Activated CD4-positive, alpha-beta T cell treated with anti-CD3 and anti-CD28 coated beads, Interleukin-10, Interleukin-2, amounts not matched to agents 100 ng/mL and 50 ng/mL, durations not matched to agents 16 hours and 8 hours (primary cell): ENCODE results near the gene MRI1.
"Not testable (repeated sequence)": the region's sequence is repeated elsewhere in the genome, so short reads cannot be mapped to it uniquely, and the experiment has no call there.

Experiments
- DNase-seq: peaks from one replicate; pipeline ENCODE4 v3.0.0-alpha.2; 2020

MRI1 gene

DNA sequence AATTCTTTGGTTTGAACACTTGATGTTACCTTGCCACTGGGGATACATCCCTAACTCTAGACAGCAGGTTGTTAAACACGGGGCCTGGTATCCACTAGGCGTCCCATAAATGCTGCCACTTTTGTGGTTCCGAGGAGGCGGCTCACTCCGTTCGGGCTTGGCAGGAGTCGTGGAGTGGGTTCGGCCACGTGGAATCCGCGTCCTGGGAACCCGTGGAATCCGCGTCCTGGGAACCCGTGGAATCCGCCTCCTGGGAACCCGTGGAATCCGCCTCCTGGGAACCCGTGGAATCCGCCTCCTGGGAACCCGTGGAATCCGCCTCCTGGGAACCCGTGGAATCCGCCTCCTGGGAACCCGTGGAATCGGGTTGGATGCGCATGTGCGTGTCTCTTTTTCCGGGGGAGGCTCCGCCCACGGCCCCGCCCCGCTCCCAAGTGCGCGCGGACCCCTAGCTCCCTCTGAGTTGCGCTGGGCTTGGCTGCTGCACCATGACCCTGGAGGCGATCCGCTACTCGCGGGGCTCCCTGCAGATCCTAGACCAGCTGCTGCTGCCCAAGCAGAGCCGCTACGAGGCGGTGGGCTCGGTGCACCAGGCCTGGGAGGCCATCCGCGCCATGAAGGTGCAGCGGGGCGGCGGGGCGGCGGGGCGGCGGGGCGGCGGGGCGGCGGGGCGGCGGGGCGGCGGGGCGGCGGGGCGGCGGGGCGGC is at the start of gene MRI1:
Gene MRI1 (plus strand): TSS at position 422 of the 707 bp plus-strand sequence. CDS start 67 bp downstream, at position 489.
- DNase-seq = peak; percentile 74

DNA sequence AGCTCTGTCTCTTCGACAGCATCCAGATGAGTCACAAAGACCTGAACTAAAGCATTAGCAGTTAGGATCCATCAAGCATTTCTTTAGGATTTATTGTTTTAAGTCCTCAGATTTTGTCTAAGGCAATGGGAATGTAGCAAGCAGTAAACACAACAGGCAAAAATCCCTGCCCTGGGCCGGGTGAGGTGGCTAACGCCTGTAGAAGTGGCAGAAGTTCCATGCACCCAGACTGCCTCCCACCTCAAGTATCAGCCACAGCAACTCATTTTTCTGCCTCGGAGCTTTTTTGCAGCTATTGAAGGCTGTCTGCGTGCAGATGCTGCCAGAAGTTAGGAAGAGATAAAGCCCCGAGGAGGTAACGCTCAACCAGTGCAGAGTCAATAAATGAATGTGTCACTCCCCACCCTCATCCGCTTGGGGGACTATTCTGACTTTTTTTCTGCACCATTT is 47.1 kb upstream of the MRI1 start:
- DNase-seq = peak; percentile 22

- no peak for DNase-seq
Observed at GRCh38 chr19:13718733-13719132, 45.6 kb upstream of the MRI1 start.

DNA sequence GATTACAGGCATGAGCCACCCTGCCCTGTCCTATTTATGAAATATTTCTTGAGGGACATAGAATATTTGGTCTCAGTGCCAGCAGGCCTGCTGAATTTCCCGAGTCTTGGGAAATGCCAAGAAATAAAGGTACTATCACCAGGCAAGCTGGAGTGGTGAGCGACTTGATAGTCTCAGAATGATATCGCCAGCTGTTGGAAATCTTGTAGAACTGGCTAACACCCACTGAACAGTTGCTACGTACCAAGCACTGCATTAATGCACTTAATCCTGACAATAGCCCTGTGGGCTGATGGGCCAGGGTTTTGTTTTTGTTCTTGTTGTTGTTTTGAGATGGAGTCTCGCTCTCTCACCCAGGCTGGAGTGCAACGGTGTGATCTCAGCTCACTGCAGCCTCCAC is 42.2 kb upstream of the MRI1 start:
- no peak for DNase-seq

- DNase-seq = no peak
Observed at GRCh38 chr19:13723206-13723605, 41.1 kb upstream of the MRI1 start.

DNA sequence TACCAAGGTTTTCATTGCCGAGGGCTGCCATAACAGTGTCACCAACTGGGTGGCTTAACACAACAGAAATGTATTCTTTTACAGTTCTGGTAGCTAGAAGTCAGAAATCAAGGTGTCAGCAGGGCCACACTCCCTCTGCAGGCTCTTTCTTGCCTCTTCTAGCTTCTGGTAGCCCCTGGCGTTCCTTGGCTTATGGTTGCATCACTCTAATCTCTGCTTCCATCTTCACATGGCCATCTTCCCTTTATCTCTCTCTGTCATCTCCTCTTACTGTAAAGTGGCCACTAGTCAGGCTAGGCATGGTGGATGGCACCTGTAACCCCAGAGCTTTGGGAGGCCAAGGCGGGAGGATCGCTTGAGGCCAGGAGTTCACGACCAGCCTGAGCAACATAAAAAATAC is 38.0 kb upstream of the MRI1 start:
- DNase-seq = no peak

- DNase-seq = no peak
Observed at GRCh38 chr19:13727798-13728197, 36.5 kb upstream of the MRI1 start.

DNA sequence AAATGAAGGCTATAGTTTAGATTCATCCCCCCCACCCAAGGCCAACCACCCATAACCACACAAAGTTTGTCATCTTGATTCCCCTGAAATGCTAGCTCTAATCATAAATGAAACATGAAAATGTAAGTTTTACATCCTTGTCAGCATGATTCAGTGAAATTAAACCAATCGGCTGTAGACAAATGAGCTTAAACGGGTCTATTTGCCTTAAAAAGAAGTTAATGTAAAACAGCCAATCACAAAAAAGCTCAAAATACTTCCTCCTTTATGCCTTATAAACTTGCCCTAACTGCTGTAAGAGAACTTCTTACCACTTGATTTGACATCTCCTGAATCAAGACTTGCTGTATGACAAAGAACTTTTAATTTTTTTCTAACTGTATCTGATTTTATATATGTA is 34.5 kb upstream of the MRI1 start:
- DNase-seq = peak; percentile 13

DNA sequence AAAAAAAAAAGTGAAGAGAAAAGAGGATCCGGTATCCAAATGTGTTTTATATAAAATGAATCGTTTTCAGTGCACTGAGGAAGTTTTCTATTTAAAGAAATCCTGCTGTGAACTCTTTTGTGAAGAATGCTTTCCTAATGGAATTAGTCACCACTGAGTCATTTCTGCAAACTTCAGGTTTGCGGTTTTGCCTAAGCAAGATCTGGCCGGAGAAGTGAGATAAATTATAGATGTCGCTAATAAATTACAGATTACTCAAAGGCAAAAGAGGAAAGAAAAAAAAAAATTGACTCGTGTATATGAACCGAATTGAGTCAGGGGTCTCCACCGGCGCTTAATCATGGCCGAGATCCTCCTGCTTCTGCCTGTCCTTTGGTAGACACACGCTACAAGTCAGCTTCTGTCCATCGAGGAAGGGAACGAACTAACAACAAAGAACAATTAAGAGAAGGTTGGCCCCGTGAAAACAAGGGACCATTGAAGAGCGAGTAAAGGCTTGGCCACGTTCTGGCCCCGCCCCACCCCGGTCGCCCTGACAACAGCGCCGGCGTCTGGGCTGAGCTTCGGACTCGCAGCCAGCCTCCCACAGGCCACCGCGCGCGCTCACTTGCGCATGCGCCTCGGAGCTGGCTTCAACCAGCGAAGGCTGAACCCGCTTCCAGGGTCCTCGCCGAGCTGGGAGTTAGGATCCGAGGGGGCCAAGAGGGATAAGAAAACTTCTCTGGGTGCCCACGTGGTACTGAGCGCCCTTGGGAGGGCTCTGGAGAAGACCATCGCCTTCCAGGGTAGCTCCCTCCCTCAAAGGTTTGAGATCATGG is 33.0 kb upstream of the MRI1 start:
- peak; percentile 97 for DNase-seq

- DNase-seq = no peak
Observed at GRCh38 chr19:13732337-13732736, 32.0 kb upstream of the MRI1 start.

- no peak for DNase-seq
Observed at GRCh38 chr19:13734751-13735150, 29.6 kb upstream of the MRI1 start.

- DNase-seq = no peak
Observed at GRCh38 chr19:13738073-13738472, 26.2 kb upstream of the MRI1 start.

GRCh38 chr19:13741893-13742292 is 22.4 kb upstream of the MRI1 start:
- DNase-seq = no peak

- no peak for DNase-seq
Observed at GRCh38 chr19:13742756-13743155, 21.6 kb upstream of the MRI1 start.

GRCh38 chr19:13744174-13744573 is 20.1 kb upstream of the MRI1 start:
- no peak for DNase-seq

GRCh38 chr19:13747098-13747453 is 17.2 kb upstream of the MRI1 start:
- DNase-seq = no peak

DNA sequence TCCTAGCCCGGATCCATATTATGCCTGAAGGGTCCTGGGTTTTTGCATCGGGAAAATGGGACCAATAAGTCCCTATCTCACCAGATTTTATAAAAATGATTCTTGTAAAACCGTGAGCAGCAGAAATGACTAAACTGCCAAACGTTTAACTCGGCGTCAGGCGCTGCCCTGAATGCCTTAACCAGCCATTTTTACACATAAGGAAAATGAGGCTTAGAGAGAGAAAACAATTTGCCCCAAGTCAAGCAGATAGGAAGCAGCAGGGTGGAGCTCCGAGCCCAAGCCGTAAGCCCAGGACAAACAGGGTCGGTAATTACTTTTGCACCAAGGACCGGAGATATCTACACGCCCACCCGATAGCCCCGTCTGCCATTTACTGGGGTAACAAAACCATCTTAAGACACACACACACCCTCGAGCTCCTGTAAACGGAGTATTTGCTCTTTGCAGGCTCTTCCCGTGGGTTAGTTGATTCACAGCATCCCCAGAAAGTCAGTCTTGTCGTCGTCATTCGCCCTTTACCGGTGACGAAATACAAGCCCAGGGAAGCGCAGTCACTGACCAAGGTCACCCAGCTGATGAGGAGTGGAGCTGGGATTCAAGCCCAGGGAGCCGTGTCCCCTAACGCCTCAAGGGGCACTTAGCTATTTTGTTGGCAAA is 16.0 kb upstream of the MRI1 start:
- DNase-seq = peak; percentile 32

DNA sequence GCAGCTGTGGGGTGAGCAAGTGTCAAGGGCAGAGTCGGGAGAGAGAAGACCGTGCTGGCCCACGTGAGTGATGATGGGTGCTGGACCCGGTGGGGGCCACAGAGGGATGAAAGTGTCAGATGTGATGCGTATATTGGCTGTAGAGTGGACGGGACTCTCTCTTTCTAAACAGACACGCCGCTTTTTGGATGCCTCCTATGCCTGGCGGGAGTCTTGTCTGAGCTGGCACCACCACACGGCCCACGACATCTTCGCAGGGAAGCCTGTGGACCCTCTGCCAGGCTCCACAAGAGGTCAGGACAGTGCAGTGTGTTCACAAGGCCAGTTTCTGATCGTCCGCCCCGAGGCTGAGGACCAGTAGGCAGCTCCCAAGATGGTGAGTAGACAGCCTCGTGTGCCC is 12.9 kb upstream of the MRI1 start:
- no peak for DNase-seq

DNA sequence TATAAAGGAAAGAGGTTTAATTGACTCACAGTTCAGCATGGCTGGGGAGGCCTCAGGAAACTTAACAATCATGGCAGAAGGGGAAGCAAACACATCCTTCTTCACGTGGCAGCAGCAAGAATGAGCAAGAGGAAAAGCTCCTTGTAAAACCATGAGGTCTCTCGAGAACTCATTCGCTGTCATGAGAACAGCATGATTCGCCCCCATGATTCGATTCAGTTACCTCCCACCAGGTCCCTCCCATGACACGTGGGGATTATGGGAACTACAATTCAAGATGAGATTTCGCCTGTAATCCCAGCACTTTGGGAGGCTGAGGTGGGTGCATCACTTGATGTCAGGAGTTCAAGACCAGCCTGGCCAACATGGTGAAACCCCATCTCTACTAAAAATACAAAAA is 10.7 kb upstream of the MRI1 start:
- not testable (repeated sequence) for DNase-seq

DNA sequence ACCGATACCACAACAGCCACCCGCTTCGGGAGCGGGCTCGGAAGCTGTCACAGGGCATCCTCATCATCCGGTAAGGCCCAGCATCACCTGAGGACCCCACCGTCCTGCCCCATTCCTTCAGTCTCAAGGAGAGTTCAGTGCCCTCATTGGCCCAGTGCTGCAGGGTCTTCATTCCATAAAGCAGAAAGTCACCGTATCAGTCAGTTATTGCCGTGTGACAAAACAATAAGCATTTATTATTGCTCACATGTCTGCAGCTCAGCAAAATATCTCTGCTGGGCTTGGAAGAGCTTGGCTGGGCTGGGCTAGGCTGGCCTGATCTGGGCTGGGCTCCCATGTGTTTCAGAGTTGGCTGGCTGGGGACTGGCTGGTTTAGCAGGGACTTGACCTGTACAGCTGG is 8.1 kb upstream of the MRI1 start:
- DNase-seq = no peak

DNA sequence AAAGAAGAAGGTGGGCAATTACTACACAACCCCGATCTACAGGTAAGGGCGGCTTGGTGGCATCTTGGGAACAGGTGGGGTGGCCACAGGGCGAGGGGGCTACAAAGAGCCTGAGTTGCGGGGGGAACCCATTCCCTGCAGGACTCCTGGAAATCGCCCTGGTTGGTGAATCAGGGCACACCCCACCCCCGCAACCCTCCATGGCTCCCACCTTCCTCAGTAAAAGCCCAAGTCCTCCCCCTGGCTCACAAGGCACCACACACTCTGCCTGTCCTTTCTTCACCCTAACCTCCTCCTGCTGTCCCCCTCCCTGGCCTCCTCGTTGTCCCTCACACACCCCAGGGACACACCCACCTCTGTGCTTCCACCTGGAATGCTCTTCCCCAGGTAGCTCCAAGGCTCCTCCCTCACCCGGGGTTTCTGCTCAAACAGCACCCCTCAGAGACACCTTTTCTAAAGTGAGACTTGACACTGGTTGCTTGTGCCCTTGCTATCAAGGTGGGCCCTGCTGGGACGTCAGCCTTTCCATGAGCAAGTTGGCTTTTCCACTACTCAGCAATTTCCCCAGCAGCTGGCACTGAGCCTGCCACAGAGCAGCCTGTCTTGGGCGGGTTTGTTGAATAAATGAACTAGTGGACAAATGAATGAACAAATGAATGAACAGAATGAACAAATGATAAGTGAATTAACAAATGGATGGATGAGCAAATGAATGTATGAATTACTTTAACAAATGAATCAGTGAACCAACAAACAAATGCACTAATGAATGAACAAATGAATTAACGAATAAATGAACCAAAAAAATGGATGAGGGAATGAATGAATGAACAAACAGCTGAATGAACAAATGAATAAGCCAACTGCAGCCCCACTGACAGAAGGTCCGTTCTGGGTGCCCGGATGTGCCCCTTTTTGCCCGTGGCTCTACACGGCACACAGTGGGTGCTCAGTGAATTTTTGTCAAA is 6.2 kb upstream of the MRI1 start:
- DNase-seq = no peak

DNA sequence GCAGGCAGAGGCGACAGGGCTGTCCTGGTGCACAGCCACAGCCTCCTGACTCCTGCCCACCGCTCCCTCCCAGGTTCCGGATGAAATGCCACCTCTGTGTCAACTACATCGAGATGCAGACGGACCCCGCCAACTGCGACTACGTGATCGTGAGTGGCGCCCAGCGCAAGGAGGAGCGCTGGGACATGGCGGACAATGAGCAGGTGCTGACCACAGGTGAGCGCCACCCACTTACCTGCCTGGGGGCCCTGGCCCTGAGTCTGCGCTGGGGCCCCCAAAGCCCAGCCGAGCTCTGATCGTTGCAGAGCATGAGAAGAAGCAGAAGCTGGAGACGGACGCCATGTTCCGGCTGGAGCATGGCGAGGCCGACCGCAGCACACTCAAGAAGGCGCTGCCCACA is 5.5 kb upstream of the MRI1 start:
- DNase-seq = no peak

DNA sequence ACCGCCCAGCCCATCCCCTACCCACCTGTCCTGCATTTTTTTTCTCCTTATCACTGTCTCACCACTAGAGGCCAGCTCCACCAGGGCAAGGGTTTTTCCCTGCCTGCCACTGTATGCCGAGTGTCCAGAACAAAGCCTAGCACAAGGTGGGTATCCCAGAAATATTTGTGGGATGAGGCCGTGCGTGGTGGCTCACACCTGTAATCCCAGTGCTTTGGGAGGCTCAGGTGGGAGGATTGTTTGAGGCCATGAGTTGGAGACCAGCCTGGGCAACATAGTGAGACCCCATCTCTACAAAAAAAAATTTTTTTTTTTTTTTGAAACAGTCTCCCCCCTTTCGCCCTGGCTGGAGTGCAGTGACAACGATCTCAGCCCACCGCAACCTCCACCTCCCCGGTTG is 2.9 kb upstream of the MRI1 start:
- no peak for DNase-seq
